Right atrium auricular region (tissue), 2 donors: ENCODE measurements around the gene ADAP2. TPM values are rescaled to one million over a fixed set of nuclear protein-coding genes. Genes with fewer than 3 reads are reported as not detected.
"Not testable (repeated sequence)": the region's sequence is repeated elsewhere in the genome, so short reads cannot be mapped to it uniquely, and the experiment has no call there.

Source experiments
- DNase-seq: peaks from one replicate; pipeline ENCODE4 v3.0.0-alpha.2; 2019; ENCODE audit warnings: low spot score
- H3K27ac ChIP-seq, 2 donors: fragments of 200-600 bp; sonication (generic); 1 replicate in 1 of 2; 2 replicates in 1 of 2; pipeline ENCODE4 v1.5.1; 2016 to 2019
- H3K27me3 ChIP-seq, 2 donors: fragments of 200-600 bp; sonication (generic); one replicate each; pipeline versions ENCODE4 v1.5.1 to v1.6.0; 2017 to 2019
- H3K36me3 ChIP-seq: fragments of 200-600 bp; sonication (generic); one replicate; pipeline ENCODE4 v1.5.1; 2016
- H3K4me1 ChIP-seq, 2 donors: fragments of 200-600 bp; sonication (generic); one replicate each; pipeline versions ENCODE4 v1.5.1 to v1.6.0; 2017 to 2019
- H3K4me3 ChIP-seq, 2 donors: fragments of 200-600 bp; sonication (generic); 1 replicate in 1 of 2; 2 replicates in 1 of 2; pipeline ENCODE4 v1.5.1; 2017 to 2019; ENCODE audit warnings: mild to moderate bottlenecking in 1 of 2, moderate library complexity in 1 of 2
- H3K9me3 ChIP-seq, 2 donors: fragments of 200-600 bp; sonication (generic); one replicate each; pipeline ENCODE4 v1.5.1; 2019
- CTCF ChIP-seq, 2 donors: fragments of 200-600 bp; sonication (generic); IDR thresholded peaks; one replicate each; pipeline ENCODE4 v1.5.1; 2019; ENCODE audit warnings: antibody characterized with exemption in 2 of 2
- total RNA-seq, 2 donors: library from RNA; depleted of rRNA; stranded (reverse); fragments of >200 nt; gene quantifications; one replicate each; pipeline ENCODE4 v1.1.0, GENCODE V29; 2016

ADAP2 gene
- total RNA-seq, 2 donors from 2014 or later = 4.3 to 11.1 TPM

DNA sequence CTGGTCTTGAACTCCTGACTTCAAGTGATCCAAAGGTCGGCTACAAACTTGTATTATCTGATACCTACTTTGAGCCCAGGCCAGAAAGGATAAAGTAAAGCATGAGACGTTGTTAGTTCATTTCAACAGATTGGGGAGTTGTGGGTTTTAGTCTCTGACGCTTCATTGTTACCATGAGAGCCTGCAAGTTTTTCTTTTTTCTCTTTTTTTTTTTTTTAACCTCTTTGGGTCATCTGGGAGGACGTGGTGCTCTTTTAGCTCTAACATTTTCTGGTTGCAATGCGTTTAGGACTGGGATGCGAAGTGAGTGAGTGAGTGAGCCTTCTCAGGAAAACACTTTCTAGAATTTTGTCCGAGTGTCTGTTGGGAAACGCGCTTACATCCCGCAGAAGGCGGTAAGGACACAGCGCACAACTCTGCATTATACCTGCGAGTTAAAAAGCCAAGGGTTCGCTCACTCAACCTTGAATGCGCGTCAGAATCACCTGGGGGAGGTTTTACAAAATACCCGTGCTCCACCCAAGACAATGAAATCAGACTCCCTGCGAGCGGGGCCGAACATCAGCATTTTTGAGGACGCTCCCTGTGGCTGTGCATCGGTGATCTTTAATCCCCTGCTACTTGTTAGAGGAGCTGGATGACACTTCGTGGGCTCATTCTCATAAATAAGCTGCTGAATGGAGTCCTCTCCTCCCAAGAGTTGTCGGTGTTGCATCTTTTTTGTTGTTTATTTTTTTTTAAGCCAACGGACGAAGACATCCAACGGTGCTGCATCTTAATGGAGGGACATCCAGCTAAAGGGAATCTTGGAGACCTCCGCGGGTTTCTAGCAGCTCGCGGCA lies 48.5 kb downstream of the ADAP2 start:
- no peak for TF ChIP-seq CTCF (IDR thresholded peaks at IDR 0.05)
- Histone ChIP-seq H3K27ac (peak overlapping the region; percentile 90 to 92), H3K9me3 (no peaks in the 10 kb centered on the region), H3K4me1 (peaks cover 0 to 5% of the 10 kb centered on the region in 2 donors), H3K36me3 (no peaks in the 10 kb centered on the region), H3K4me3 (peak overlapping the region; percentile 71 to 87), H3K27me3 (no peaks in the 10 kb centered on the region)
- peak; percentile 59 for DNase-seq

DNA sequence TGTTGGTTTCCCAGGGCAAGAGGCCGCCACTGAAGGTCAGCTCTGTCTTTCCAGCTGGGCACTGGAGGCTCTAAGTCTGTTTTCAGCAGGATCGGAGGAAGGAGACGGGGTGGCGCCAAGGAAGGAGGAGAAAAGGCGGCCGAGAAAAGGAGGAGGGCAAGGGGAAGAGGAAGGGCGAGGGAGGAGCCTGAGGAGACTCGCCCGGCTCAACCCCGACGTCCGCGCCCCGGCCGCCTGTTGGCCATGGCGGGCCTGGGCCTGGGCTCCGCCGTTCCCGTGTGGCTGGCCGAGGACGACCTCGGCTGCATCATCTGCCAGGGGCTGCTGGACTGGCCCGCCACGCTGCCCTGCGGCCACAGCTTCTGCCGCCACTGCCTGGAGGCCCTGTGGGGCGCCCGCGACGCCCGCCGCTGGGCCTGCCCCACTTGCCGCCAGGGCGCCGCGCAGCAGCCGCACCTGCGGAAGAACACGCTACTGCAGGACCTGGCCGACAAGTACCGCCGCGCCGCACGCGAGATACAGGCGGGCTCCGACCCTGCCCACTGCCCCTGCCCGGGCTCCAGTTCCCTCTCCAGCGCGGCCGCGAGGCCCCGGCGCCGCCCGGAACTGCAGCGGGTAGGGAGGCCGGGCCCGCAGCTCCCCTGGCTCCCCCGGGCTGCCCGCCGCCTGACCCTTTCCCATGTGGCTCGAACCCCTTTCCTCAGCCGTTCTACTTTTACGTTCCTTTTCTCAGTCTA lies 49.3 kb downstream of the ADAP2 start, which contains the start of gene RNF135:
TSS of gene RNF135 (plus strand) at position 209 of the 737 bp plus-strand sequence. CDS start at position 244, 35 bp downstream.
- H3K27ac ChIP-seq = peak within 1 kb of the TSS; percentile 90 to 92
- H3K4me1 ChIP-seq = peaks cover 0 to 5% of the 10 kb centered on the region in 2 donors
- H3K36me3 ChIP-seq = no peaks in the 10 kb centered on the region
- no peaks in the 10 kb centered on the region for H3K27me3 ChIP-seq
- peak within 1 kb of the TSS; percentile 71 to 87 for H3K4me3 ChIP-seq
- DNase-seq = peak; percentile 85
- peak; percentile 35 to 53 for TF ChIP-seq CTCF (IDR thresholded peaks at IDR 0.05)
- H3K9me3 ChIP-seq = no peaks in the 10 kb centered on the region

DNA sequence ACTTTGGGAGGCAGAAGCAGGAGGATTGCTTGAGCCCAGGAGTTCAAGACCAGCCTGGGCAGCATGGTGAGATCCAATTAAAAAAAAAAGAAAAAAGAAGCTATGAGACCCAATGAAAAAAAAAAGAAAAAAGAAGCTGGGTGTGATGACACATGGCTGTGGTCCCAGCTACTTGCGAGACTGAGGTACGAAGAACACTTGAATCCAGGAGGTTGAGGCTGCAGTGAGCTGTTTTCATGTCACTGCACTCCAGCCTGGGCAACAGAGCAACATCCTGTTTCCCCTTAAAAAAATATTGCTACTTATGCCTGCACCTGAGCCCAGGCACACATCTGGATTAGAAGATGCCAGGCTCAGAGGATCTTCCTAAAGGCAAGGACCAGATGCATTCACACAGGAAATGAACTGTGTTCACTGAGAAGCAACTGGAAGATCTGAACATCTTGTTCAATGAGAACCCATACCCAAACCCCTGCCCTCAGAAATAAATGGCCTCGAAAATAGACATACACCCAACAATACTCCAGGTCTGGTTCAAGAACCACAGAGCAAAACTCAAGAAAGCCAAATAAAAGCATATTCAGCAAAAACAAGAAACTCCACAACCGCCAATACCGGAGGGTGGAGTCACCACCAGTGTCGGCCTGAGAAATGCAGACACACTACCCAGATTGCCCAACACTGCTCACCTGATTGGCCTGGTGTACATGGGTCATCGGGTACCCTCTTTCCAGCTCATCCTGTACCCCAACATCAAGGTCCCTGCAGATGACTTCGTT lies 53.5 kb downstream of the ADAP2 start:
- DNase-seq = no peak
- Histone ChIP-seq H3K9me3 (no peaks in the 10 kb centered on the region), H3K27me3 (no peaks in the 10 kb centered on the region), H3K4me1 (peaks cover 0 to 5% of the 10 kb centered on the region in 2 donors), H3K27ac (no peak overlapping the region), H3K36me3 (no peaks in the 10 kb centered on the region), H3K4me3 (no peak overlapping the region)
- no peak for TF ChIP-seq CTCF (IDR thresholded peaks at IDR 0.05)

DNA sequence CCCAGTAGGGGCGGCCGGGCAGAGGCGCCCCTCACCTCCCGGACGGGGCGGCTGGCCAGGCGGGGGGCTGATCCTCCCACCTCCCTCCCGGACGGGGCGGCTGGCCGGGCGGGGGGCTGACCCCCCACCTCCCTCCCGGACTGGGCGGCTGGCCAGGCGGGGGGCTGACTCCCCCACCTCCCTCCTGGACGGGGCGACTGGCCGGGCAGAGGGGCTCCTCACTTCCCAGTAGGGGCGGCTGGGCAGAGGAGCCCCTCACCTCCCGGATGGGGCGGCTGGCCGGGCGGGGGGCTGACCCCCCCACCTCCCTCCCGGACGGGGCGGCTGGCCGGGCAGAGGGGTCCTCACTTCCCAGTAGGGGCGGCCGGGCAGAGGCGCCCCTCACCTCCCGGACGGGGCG lies 58.2 kb downstream of the ADAP2 start:
- H3K4me3 ChIP-seq, H3K9me3 ChIP-seq, H3K36me3 ChIP-seq, H3K27me3 ChIP-seq, H3K4me1 ChIP-seq, DNase-seq, H3K27ac ChIP-seq: not testable (repeated sequence)

GRCh38 chr17:30981531-30982519 lies 60.1 kb downstream of the ADAP2 start:
- no peaks in the 10 kb centered on the region for H3K9me3 ChIP-seq
- no peak overlapping the region for H3K4me3 ChIP-seq
- TF ChIP-seq CTCF (IDR thresholded peaks at IDR 0.05) = no peak
- no peaks in the 10 kb centered on the region for H3K4me1 ChIP-seq
- H3K27ac ChIP-seq = no peak overlapping the region
- peaks cover 13% of the 10 kb centered on the region for H3K36me3 ChIP-seq
- H3K27me3 ChIP-seq = no peaks in the 10 kb centered on the region
- no peak for DNase-seq
